SK-N-SH (cell line): ENCODE measurements around the gene ENPP7. TPM values are rescaled to one million over a fixed set of nuclear protein-coding genes. Genes with fewer than 3 reads are reported as not detected.

ENCODE experiments used
- CTCF ChIA-PET: fragments of 300-600, 350-600 bp; formaldehyde crosslinking; extraction: SDS; loops from one replicate; lab custom pipeline; 2021; lab: Yijun Ruan, JAX
- POLR2A ChIA-PET: fragments of 350-600 bp; sonication (Branson Sonifier 250); formaldehyde crosslinking; extraction: SDS; loops from one replicate; lab custom pipeline; 2020; ENCODE audit warnings: antibody characterized with exemption, inconsistent platforms; lab: Yijun Ruan, JAX
- DNase-seq: peaks from one replicate; pipeline ENCODE4 v3.0.0; 2012
- H2AFZ ChIP-seq: fragments of 200-600 bp; sonication (generic); 2 replicates; pipeline ENCODE4 v1.8.1; 2016; ENCODE audit warnings: antibody characterized with exemption, mild to moderate bottlenecking, low read depth
- H3F3A ChIP-seq: fragments of 200-600 bp; sonication (generic); replicated peaks from 2 replicates; pipeline ENCODE3; 2016; ENCODE audit warnings: antibody characterized with exemption, mild to moderate bottlenecking; ENCODE audit not compliant: insufficient read depth
- H3K27ac ChIP-seq, 2 experiments: fragments of 200-500 bp in 1 of 2; fragments of 200-600 bp in 1 of 2; sonication (Bioruptor generic) in 1 of 2; sonication (generic), shearing (Covaris generic) in 1 of 2; 2 replicates each; pipeline versions ENCODE4 v1.5.1 to v1.6.1; 2014 to 2016; ENCODE audit warnings: low read depth in 2 of 2, inconsistent platforms in 1 of 2, low read length in 1 of 2, mild to moderate bottlenecking in 1 of 2, mixed read lengths in 1 of 2
- H3K27me3 ChIP-seq: fragments of 200-600 bp; sonication (generic), shearing (Covaris generic); 2 replicates; pipeline ENCODE4 v1.6.1; 2016; ENCODE audit warnings: mixed run types; ENCODE audit not compliant: insufficient read depth
- H3K36me3 ChIP-seq, 2 experiments: fragments of 200-500 bp in 1 of 2; fragments of 200-600 bp in 1 of 2; sonication (Bioruptor generic) in 1 of 2; sonication (generic) in 1 of 2; replicated peaks in 1 of 2; 2 replicates each; pipeline versions ENCODE3 to v1.5.1; 2014 to 2016; ENCODE audit warnings: low read length in 1 of 2, mild to moderate bottlenecking in 1 of 2; ENCODE audit not compliant: insufficient read depth in 2 of 2, control insufficient read depth in 1 of 2
- H3K4me1 ChIP-seq, 2 experiments: fragments of 200-500 bp in 1 of 2; fragments of 200-600 bp in 1 of 2; sonication (Bioruptor generic) in 1 of 2; sonication (generic), shearing (Covaris generic) in 1 of 2; 2 replicates each; pipeline versions ENCODE4 v1.5.1 to v1.6.1; 2014 to 2016; ENCODE audit warnings: low read depth in 1 of 2, low read length in 1 of 2, mixed run types in 1 of 2; ENCODE audit not compliant: insufficient read depth in 2 of 2, control insufficient read depth in 1 of 2
- H3K4me2 ChIP-seq: fragments of 200-600 bp; sonication (generic), shearing (Covaris generic); 2 replicates; pipeline ENCODE4 v1.6.1; 2017; ENCODE audit warnings: mixed run types
- H3K4me3 ChIP-seq, 2 experiments: fragments of 200-500 bp in 1 of 2; fragments of 200-600 bp in 1 of 2; sonication (Bioruptor generic) in 1 of 2; sonication (generic), shearing (Covaris generic) in 1 of 2; 2 replicates each; pipeline versions ENCODE4 v1.5.1 to v1.8.1; 2014 to 2016; ENCODE audit warnings: low read depth in 2 of 2, inconsistent platforms in 1 of 2, low read length in 1 of 2, mild to moderate bottlenecking in 1 of 2, mixed read lengths in 1 of 2, moderate library complexity in 1 of 2
- H3K79me2 ChIP-seq: fragments of 200-600 bp; sonication (generic); 2 replicates; pipeline ENCODE4 v1.8.1; 2017; ENCODE audit warnings: mild to moderate bottlenecking; ENCODE audit not compliant: insufficient read depth
- H3K9ac ChIP-seq: fragments of 200-600 bp; sonication (generic); 2 replicates; pipeline ENCODE4 v1.6.1; 2017; ENCODE audit warnings: mixed run types
- H3K9me2 ChIP-seq: fragments of 200-600 bp; sonication (generic); 2 replicates; pipeline ENCODE4 v1.6.1; 2017; ENCODE audit warnings: mixed run types
- H3K9me3 ChIP-seq: fragments of 200-600 bp; sonication (generic); 2 replicates; pipeline ENCODE4 v1.6.1; 2017; ENCODE audit warnings: mixed run types, mild to moderate bottlenecking, moderate library complexity
- H4K20me1 ChIP-seq: fragments of 200-600 bp; sonication (generic); 2 replicates; pipeline ENCODE4 v1.6.1; 2017; ENCODE audit warnings: mild to moderate bottlenecking, mixed run types; ENCODE audit not compliant: insufficient read depth
- FOSL2 ChIP-seq: IDR thresholded peaks from 2 replicates; pipeline ENCODE4 v1.4.0; 2012; ENCODE audit warnings: low read depth, mild to moderate bottlenecking, moderate library complexity, borderline replicate concordance
- FOXM1 ChIP-seq: IDR thresholded peaks from 2 replicates; pipeline ENCODE4 v1.4.0; 2012; ENCODE audit warnings: low read depth, mild to moderate bottlenecking
- GABPA ChIP-seq: IDR thresholded peaks from 2 replicates; pipeline ENCODE4 v1.4.0; 2012; ENCODE audit warnings: low read depth, mild to moderate bottlenecking
- JUND ChIP-seq: IDR thresholded peaks from 2 replicates; pipeline ENCODE4 v1.4.0; 2012
- MAX ChIP-seq: IDR thresholded peaks from 2 replicates; pipeline ENCODE4 v1.4.0; 2012; ENCODE audit warnings: low read depth
- NFIC ChIP-seq: IDR thresholded peaks from 2 replicates; pipeline ENCODE4 v1.4.0; 2012; ENCODE audit warnings: borderline replicate concordance
- RAD21 ChIP-seq: IDR thresholded peaks from 2 replicates; pipeline ENCODE4 v1.6.1; 2012; ENCODE audit warnings: mild to moderate bottlenecking, low read length
- SIN3A ChIP-seq: IDR thresholded peaks from 2 replicates; pipeline ENCODE4 v1.6.1; 2012; ENCODE audit warnings: low read depth, mild to moderate bottlenecking, low read length, moderate library complexity, borderline replicate concordance
- TEAD4 ChIP-seq: IDR thresholded peaks from 2 replicates; pipeline ENCODE4 v1.4.0; 2012; ENCODE audit warnings: mild to moderate bottlenecking, borderline replicate concordance; ENCODE audit not compliant: insufficient read depth
- USF2 ChIP-seq: fragments of 150-350 bp; IDR thresholded peaks from 2 replicates; pipeline ENCODE4 v1.6.1; 2017; ENCODE audit warnings: antibody characterized with exemption, low read length, low read depth, borderline replicate concordance
- ZBTB33 ChIP-seq: IDR thresholded peaks from 2 replicates; pipeline ENCODE4 v1.4.0; 2012; ENCODE audit warnings: low read depth, borderline replicate concordance
- WGBS: methylation state at CpG from one replicate; pipeline ENCODE4 v1.1.6; 2017; ENCODE audit warnings: low lambda C conversion rate; 5-methylcytosine and 5-hydroxymethylcytosine counted together
- polyA plus RNA-seq, 3 experiments: library from polyadenylated mRNA; depleted of rRNA; stranded (reverse); fragments of >200 nt; gene quantifications; 2 replicates each; pipeline ENCODE4 v1.2.3, GENCODE V29; 2012
- TF ChIP-seq, protein P1 (sequence below): IDR thresholded peaks from 2 replicates; pipeline ENCODE4 v1.4.0; 2012; ENCODE audit warnings: low read depth, borderline replicate concordance
- TF ChIP-seq, protein P2 (sequence below): fragments of 200-600 bp; sonication (generic); IDR thresholded peaks from 2 replicates; pipeline ENCODE4 v1.6.1; 2017; ENCODE audit warnings: antibody characterized with exemption, mild to moderate bottlenecking, moderate library complexity

The ENPP7 gene
- polyA plus RNA-seq, 1 of the 3 experiments (the other 2 are of a cell fraction) = not detected

DNA sequence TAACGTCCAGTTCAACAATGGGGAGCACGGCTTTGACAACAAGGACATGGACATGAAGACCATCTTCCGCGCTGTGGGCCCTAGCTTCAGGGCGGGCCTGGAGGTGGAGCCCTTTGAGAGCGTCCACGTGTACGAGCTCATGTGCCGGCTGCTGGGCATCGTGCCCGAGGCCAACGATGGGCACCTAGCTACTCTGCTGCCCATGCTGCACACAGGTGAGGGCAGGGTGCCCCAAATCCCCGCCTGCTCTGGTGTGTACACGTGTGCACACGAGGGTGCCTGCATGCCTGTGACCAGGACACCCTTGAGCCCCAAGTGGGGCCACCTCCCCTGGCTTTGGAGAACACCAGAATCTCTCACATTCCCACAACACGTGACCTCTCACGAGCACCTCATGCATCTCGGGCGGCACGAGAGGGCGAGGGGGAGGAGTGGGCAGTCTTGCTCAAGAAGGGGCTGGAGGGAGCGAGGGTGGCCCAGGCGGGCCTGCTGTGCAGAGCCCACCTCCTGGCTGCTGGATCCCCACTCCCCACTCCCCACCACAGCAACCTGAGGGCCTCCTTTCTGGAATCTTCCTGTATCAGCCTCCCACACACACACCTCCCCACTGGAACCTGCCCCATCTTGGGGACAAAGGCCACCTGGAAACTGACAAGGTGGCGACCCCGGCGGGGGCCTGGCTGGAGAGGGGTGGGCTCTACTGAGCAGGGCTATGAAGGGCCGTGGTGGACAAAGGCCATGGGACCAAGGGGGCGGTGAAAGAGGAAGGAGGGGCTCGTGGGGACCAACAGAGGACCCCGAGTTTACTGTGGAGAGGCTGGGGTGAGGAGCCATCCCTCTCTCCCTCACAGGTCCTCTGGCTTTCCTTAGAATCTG lies 6.5 kb downstream of the ENPP7 start:
- no peak for DNase-seq
- TF ChIP-seq, protein P1, sequence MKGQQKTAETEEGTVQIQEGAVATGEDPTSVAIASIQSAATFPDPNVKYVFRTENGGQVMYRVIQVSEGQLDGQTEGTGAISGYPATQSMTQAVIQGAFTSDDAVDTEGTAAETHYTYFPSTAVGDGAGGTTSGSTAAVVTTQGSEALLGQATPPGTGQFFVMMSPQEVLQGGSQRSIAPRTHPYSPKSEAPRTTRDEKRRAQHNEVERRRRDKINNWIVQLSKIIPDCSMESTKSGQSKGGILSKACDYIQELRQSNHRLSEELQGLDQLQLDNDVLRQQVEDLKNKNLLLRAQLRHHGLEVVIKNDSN = no peak
- TF ChIP-seq FOSL2 = no peak
- TF ChIP-seq TEAD4 = no peak
- TF ChIP-seq ZBTB33 = no peak
- TF ChIP-seq, protein P2, sequence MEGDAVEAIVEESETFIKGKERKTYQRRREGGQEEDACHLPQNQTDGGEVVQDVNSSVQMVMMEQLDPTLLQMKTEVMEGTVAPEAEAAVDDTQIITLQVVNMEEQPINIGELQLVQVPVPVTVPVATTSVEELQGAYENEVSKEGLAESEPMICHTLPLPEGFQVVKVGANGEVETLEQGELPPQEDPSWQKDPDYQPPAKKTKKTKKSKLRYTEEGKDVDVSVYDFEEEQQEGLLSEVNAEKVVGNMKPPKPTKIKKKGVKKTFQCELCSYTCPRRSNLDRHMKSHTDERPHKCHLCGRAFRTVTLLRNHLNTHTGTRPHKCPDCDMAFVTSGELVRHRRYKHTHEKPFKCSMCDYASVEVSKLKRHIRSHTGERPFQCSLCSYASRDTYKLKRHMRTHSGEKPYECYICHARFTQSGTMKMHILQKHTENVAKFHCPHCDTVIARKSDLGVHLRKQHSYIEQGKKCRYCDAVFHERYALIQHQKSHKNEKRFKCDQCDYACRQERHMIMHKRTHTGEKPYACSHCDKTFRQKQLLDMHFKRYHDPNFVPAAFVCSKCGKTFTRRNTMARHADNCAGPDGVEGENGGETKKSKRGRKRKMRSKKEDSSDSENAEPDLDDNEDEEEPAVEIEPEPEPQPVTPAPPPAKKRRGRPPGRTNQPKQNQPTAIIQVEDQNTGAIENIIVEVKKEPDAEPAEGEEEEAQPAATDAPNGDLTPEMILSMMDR = no peak
- TF ChIP-seq SIN3A = no peak
- TF ChIP-seq, all 33 proteins: peak for 0
- Histone ChIP-seq H3K27me3 (peaks cover 41% of the 10 kb centered on the region), H3K4me3 (no peak overlapping the region), H3K9ac (no peak overlapping the region), H3K4me1 (peaks cover 0 to 8% of the 10 kb centered on the region in 2 experiments; a peak in 1 of 4 replicates), H3F3A (no peaks in the 10 kb centered on the region), H3K4me2 (no peak overlapping the region), H4K20me1 (no peaks in the 10 kb centered on the region), H2AFZ (no peak overlapping the region), H3K79me2 (no peaks in the 10 kb centered on the region), H3K36me3 (no peaks in the 10 kb centered on the region), H3K27ac (no peak overlapping the region), H3K9me2 (no peaks in the 10 kb centered on the region), H3K9me3 (no peaks in the 10 kb centered on the region)
- ChIA-PET POLR2A (no interaction called here), CTCF (interaction anchor here (1.0 to 10.7 kb wide), 5 partner anchors 10 to 268 kb away, joined by 3 to 216 read pairs (median 6); partner anchors contain the start of gene CBX4)
- 73% methylated on average over 30 of the region's 30 CpGs for WGBS

DNA sequence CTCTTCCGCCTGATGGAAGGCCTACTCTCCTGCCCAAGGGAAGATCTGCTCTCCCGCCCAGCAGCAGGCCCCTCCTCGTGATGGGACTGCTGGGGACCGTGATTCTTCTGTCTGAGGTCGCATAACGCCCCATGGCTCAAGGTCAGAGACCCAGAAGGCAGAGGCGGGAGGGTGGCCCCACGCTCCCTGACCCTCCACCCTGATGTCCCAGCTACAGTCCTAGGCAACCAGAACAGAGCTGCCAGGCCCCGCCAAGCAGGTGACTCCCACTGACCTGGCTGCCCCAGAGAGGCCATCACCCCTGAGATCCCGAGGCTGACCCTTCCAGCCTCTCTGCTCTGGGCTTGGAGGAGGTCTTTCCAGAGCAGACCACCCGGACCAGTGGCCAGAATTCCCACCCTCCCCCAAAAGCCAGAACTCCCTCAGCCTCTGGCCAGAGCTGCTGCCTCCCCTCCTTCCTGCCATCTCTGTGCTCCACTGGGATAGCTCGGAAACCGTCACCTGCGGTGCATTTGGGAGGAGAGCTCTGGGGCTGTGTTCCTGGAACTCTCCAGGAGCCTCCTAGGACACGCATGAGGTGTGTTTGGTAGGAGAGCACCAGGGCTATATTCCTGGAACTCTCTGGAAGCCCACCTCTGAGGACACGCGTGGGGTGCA lies 7.3 kb downstream of the ENPP7 start:
- Histone ChIP-seq H3K9me3 (no peaks in the 10 kb centered on the region), H3K9ac (no peak overlapping the region), H3K27me3 (peaks cover 41% of the 10 kb centered on the region), H3K36me3 (no peaks in the 10 kb centered on the region), H3K4me1 (peaks cover 0 to 12% of the 10 kb centered on the region in 2 experiments; a peak in 1 of 4 replicates), H3K79me2 (no peaks in the 10 kb centered on the region), H4K20me1 (no peaks in the 10 kb centered on the region), H3F3A (no peaks in the 10 kb centered on the region), H3K9me2 (no peaks in the 10 kb centered on the region), H2AFZ (no peak overlapping the region), H3K4me3 (no peak overlapping the region), H3K4me2 (no peak overlapping the region), H3K27ac (no peak overlapping the region)
- 72% methylated on average over 15 of the region's 17 CpGs for WGBS
- DNase-seq = no peak
- POLR2A ChIA-PET = no interaction called here
- CTCF ChIA-PET = interaction anchor here (0.8 to 10.7 kb wide), 8 partner anchors 9 to 105 kb away, joined by 3 to 216 read pairs (median 20); partner anchors contain the start of gene CBX4
- TF ChIP-seq MAX (no peak), GABPA (no peak), SIN3A (no peak), FOXM1 (no peak), USF2 (no peak), JUND (no peak), RAD21 (no peak), NFIC (no peak)
- TF ChIP-seq, protein P1 = no peak
